Measurements from ENCODE around the gene EFCAB13. TPM values are rescaled to one million over a fixed set of nuclear protein-coding genes. Genes with fewer than 3 reads are reported as not detected.
"Not testable (repeated sequence)": the region's sequence is repeated elsewhere in the genome, so short reads cannot be mapped to it uniquely, and the experiment has no call there.

EFCAB13 gene
- total RNA-seq, 4 donors from 2014 or later, result 5.9 to 39.6 (median 12.9) TPM

- H3K4me3 ChIP-seq, result peak overlapping the region; percentile 39 to 81 (median 56)
- no peaks in the 10 kb centered on the region for H3K9me3 ChIP-seq
- peak in 1 of 2 donors; percentile 52 for TF ChIP-seq POLR2A (IDR thresholded peaks at IDR 0.05)
- TF ChIP-seq CTCF (IDR thresholded peaks at IDR 0.05), result no peak
- peak in 2 of 3 donors; percentile 54 to 77 for DNase-seq
- H3K27me3 ChIP-seq, result no peaks in the 10 kb centered on the region
- H3K36me3 ChIP-seq, result no peaks in the 10 kb centered on the region
- peak overlapping the region in 3 of 4 donors; percentile 40 to 65 (median 49) for H3K27ac ChIP-seq
- H3K4me1 ChIP-seq, result peaks cover 0 to 9% (median 0%) of the 10 kb centered on the region in 4 donors
Measured at GRCh38 chr17:47423406-47424295, 99.9 kb downstream of the EFCAB13 start.

DNA sequence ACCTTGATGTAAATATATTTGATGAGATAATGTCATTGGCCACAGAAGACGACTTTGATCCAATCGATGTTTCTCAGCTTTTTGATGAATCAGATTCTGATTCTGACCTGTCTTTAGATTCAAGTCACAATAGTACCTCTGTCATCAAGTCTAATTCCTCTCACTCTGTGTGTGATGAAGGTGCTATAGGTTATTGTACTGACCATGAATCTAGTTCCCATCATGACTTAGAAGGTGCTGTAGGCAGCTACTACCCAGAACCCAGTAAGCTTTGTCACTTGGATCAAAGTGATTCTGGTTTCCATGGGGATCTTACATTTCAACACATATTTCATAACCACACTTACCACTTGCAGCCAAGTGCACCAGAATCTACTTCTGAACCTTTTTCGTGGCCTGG, 101.5 kb downstream of the EFCAB13 start:
- not testable (repeated sequence) for H3K27me3 ChIP-seq, H3K9me3 ChIP-seq, DNase-seq, H3K4me3 ChIP-seq, H3K27ac ChIP-seq, H3K36me3 ChIP-seq, H3K4me1 ChIP-seq

DNA sequence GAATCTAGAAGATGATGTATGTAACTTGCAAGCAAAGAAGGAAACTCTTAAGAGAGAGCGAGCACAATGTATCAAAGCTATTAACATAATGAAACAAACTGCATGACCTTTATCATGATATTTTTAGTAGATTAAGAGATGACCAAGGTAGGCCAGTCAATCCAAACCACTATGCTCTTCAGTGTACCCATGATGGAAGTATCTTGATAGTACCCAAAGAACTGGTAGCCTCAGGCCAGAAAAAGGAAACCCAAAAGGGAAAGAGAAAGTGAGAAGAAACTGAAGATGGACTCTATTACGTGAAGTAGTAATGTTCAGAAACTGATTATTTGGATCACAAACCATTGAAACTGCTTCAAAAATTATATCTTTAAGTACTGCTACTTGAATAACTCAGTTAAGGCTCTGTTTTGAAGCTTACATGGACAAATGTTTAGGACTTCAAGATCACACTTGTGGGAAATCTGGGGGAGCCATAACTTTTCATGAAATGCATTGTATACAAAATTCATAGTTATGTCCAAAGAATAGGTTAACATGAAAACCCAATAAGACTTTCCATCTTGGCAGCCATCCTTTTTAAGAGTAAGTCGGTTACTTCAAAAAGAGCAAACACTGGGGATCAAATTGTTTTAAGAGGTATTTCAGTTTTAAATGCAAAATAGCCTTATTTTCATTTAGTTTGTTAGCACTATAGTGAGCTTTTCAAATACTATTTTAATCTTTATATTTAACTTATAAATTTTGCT, 102.3 kb downstream of the EFCAB13 start:
- H3K27me3 ChIP-seq, DNase-seq, H3K36me3 ChIP-seq, H3K4me1 ChIP-seq, H3K9me3 ChIP-seq, H3K27ac ChIP-seq, H3K4me3 ChIP-seq: not testable (repeated sequence)

- Histone ChIP-seq H3K36me3 (peaks cover 0 to 4% (median 0%) of the 10 kb centered on the region in 3 donors), H3K4me1 (peaks cover 0 to 9% (median 0%) of the 10 kb centered on the region in 4 donors), H3K4me3 (no peak overlapping the region), H3K9me3 (no peaks in the 10 kb centered on the region), H3K27me3 (no peaks in the 10 kb centered on the region), H3K27ac (peak overlapping the region in 1 of 4 donors; percentile 47)
- TF ChIP-seq POLR2A (IDR thresholded peaks at IDR 0.05) (no peak), CTCF (IDR thresholded peaks at IDR 0.05) (no peak)
- no peak for DNase-seq
Measured at GRCh38 chr17:47427985-47428384, 104.2 kb downstream of the EFCAB13 start.

DNA sequence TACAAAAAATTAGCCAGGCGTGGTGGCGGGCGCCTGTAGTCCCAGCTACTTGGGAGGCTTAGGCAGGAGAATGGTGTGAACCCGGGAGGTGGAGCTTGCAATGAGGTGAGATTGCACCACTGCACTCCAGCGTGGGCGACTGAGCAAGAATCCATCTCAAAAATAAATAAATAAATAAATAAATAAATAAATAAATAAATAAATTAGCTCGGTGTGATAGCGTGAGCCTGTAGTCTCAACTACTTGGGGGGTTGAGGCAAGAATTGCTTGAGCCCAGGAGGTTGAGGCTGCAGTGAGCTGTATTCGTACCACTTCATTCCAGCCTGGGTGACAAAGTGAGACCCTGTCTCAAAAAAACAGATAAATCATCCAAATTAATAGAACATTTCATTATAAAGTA, 108.5 kb downstream of the EFCAB13 start:
- H3K27ac ChIP-seq, H3K4me3 ChIP-seq, H3K9me3 ChIP-seq, H3K4me1 ChIP-seq, H3K27me3 ChIP-seq, DNase-seq, H3K36me3 ChIP-seq: not testable (repeated sequence)

- no peak overlapping the region for H3K27ac ChIP-seq
- H3K27me3 ChIP-seq, result no peaks in the 10 kb centered on the region
- no peak for TF ChIP-seq POLR2A (IDR thresholded peaks at IDR 0.05)
- no peak for TF ChIP-seq CTCF (IDR thresholded peaks at IDR 0.05)
- H3K4me3 ChIP-seq, result no peak overlapping the region
- no peaks in the 10 kb centered on the region for H3K9me3 ChIP-seq
- no peaks in the 10 kb centered on the region for H3K36me3 ChIP-seq
- H3K4me1 ChIP-seq, result no peaks in the 10 kb centered on the region
- DNase-seq, result no peak
Measured at GRCh38 chr17:47465165-47465564, 141.4 kb downstream of the EFCAB13 start.

- H3K9me3 ChIP-seq, H3K4me3 ChIP-seq, DNase-seq, H3K27me3 ChIP-seq, H3K36me3 ChIP-seq, H3K4me1 ChIP-seq, H3K27ac ChIP-seq: not testable (repeated sequence)
Measured at GRCh38 chr17:47466976-47467375, 143.2 kb downstream of the EFCAB13 start.
